GM12874 (cell line): ENCODE results near the gene CA14.

Source experiments
- CTCF ChIP-seq: IDR thresholded peaks from 2 replicates; pipeline ENCODE4 v1.5.1; 2011; ENCODE audit warnings: low read depth, mild to moderate bottlenecking, control low read depth, low read length, moderate library complexity; ENCODE audit not compliant: insufficient read depth

The CA14 gene

DNA sequence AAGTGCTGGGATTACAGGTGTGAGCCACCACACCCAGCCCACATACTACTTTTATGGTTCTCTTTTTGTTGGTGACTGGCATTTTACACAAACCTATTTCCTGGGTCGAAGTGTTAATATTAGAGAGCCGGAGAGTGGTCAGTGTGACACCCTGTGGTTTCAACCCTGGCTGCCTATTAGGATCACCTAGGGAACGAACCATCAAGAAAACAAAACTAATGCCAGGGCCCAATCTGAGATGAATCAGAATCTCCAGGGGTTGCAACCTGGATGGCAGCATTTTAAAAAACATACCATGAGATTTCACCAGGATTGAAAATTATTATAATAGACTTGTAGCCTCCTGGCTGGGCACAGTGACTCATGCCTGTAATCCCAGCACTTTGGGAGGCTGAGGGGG is 42.1 kb downstream of the CA14 start:
- TF ChIP-seq CTCF = no peak

- TF ChIP-seq CTCF = no peak
These were observed 44.8 kb downstream of the CA14 start for GRCh38 chr1:150302338-150302737.

- no peak for TF ChIP-seq CTCF
These were observed 45.3 kb downstream of the CA14 start for GRCh38 chr1:150302902-150303301.

DNA sequence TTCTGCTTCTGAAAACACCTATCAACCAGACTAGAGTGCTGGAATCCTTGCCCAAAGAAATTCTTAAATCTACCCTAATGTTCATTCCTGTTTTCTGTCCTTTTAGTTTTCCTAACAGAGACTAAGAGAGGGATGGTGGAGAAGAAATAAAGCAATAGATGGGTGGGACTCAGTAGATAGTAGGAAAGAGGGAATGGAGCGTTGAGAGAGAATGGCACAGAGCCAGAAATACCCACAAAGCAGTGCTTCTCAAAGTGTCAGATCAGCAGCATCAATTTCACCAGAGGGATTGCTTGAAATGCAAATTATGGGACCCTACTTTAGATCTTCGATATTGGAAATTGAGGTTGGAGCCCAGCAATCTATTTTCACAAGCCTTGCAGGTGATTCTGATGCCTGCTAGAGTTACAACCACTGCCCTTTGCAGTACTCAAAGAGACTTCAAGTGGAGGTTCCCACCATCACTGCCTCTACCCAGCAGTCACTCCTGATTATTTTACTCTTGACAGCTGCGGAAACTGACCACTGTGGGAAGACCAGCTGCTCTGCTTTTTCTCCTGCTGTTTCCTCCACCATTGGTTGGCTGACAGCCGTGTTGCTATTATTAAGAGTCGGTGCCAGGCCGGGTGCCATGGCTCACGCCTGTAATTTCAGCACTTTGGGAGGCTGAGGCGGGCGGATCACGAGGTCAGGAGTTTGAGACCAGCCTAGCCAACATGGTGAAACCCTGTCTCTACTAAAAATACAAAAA is 52.4 kb downstream of the CA14 start:
- no peak for TF ChIP-seq CTCF

- TF ChIP-seq CTCF = no peak
These were observed 54.2 kb downstream of the CA14 start for GRCh38 chr1:150311762-150312161.
